Measurements from ENCODE around the gene SRSF2. TPM values are rescaled to one million over a fixed set of nuclear protein-coding genes. Genes with fewer than 3 reads are reported as not detected.

Gene SRSF2
- total RNA-seq, 1 donor = 109 TPM

DNA sequence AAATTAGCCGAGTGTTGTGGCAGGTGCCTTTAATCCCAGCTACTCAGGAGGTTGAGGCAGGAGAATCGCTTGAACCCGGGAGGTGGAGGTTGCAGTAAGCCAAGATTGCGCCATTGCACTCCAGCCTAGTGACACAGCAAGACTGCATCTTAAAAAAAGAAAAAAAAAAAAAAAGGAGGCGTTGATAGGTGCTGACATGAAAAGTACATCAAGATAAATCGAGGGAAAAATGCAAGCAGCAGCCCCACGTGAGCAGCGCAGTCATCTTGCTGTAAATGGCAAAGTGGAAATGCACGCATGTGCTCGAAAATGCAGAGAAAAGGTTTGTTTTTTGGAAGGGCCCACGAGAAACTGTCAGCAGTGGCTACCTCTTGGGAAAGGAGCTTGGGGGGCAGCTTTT lies 47.3 kb downstream of the SRSF2 start:
- DNase-seq (ENCODE audit: low read depth) = no peak

GRCh38 chr17:76688165-76688622 lies 48.9 kb downstream of the SRSF2 start:
- no peak overlapping the region for H3K4me3 ChIP-seq (ENCODE audit: low read depth, low read length)
- TF ChIP-seq, protein P1, sequence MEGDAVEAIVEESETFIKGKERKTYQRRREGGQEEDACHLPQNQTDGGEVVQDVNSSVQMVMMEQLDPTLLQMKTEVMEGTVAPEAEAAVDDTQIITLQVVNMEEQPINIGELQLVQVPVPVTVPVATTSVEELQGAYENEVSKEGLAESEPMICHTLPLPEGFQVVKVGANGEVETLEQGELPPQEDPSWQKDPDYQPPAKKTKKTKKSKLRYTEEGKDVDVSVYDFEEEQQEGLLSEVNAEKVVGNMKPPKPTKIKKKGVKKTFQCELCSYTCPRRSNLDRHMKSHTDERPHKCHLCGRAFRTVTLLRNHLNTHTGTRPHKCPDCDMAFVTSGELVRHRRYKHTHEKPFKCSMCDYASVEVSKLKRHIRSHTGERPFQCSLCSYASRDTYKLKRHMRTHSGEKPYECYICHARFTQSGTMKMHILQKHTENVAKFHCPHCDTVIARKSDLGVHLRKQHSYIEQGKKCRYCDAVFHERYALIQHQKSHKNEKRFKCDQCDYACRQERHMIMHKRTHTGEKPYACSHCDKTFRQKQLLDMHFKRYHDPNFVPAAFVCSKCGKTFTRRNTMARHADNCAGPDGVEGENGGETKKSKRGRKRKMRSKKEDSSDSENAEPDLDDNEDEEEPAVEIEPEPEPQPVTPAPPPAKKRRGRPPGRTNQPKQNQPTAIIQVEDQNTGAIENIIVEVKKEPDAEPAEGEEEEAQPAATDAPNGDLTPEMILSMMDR (IDR thresholded peaks at IDR 0.05; ENCODE audit: insufficient read depth, low read length) = no peak
- no peak for DNase-seq (ENCODE audit: low read depth)

More for the DNA sequence above, 47.3 kb downstream of the SRSF2 start:
- no peak overlapping the region for H3K4me3 ChIP-seq (ENCODE audit: low read depth, low read length)
- TF ChIP-seq, protein P1 (IDR thresholded peaks at IDR 0.05; ENCODE audit: insufficient read depth, low read length) = no peak

- peak; percentile 61 for DNase-seq (ENCODE audit: low read depth)
- H3K4me3 ChIP-seq (ENCODE audit: low read depth, low read length) = no peak overlapping the region
- TF ChIP-seq, protein P1 (IDR thresholded peaks at IDR 0.05; ENCODE audit: insufficient read depth, low read length) = no peak
Measured at GRCh38 chr17:76687298-76688164, 49.6 kb downstream of the SRSF2 start.

- TF ChIP-seq, protein P1 (IDR thresholded peaks at IDR 0.05; ENCODE audit: insufficient read depth, low read length) = no peak
- no peak for DNase-seq (ENCODE audit: low read depth)
Measured at GRCh38 chr17:76686538-76687297, 50.4 kb downstream of the SRSF2 start.

GRCh38 chr17:76685846-76686245 lies 51.3 kb downstream of the SRSF2 start:
- TF ChIP-seq, protein P1 (IDR thresholded peaks at IDR 0.05; ENCODE audit: insufficient read depth, low read length) = no peak
- no peak overlapping the region for H3K4me3 ChIP-seq (ENCODE audit: low read depth, low read length)
- no peak for DNase-seq (ENCODE audit: low read depth)

More at GRCh38 chr17:76686538-76687297, 50.4 kb downstream of the SRSF2 start:
- no peak overlapping the region for H3K4me3 ChIP-seq (ENCODE audit: low read depth, low read length)

DNA sequence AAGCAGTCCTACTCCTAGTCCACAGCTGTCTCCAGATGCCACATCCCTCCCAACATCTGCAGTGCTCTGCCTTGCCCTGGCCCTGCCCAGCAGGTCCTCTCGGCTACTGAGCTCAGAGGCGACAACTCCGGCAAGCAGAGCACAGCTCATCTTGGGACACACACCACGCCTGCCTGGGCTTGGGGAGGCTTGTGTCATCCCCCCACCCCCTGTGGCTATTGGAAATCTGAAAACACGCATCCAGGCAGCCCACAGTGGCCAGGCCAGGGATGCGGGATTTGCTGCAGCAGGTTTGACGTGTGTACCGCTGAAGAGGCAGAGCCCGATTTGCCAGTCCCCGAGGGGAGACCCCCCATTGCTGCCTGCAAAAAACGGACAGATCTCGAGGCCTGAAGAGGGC lies 51.8 kb downstream of the SRSF2 start:
- TF ChIP-seq, protein P1 (IDR thresholded peaks at IDR 0.05; ENCODE audit: insufficient read depth, low read length) = no peak
- DNase-seq (ENCODE audit: low read depth) = no peak
- no peak overlapping the region for H3K4me3 ChIP-seq (ENCODE audit: low read depth, low read length)

All from fibroblast of the aortic adventitia (primary cell).